ENCODE results near the gene RYR2. TPM values are rescaled to one million over a fixed set of nuclear protein-coding genes. Genes with fewer than 3 reads are reported as not detected.

Gene RYR2
- total RNA-seq, 1 experiment from 2014 or later = 2.8 TPM

- no TSS peak for BruUV-seq (replicated peaks)
- Histone ChIP-seq H3K9me3 (ENCODE audit: low read depth, low read length, poor library complexity, severe bottlenecking) (no peaks in the 10 kb centered on the region), H3K27ac (ENCODE audit: low read depth, low read length, poor library complexity, severe bottlenecking) (no peak overlapping the region), H3K36me3 (ENCODE audit: insufficient read depth, low read length, poor library complexity, severe bottlenecking) (no peaks in the 10 kb centered on the region), H3K4me1 (ENCODE audit: insufficient read depth, low read length, poor library complexity, severe bottlenecking) (no peaks in the 10 kb centered on the region), H3K27me3 (replicated peaks; ENCODE audit: insufficient read depth, low read depth, low read length, poor library complexity) (no peaks in the 10 kb centered on the region), H3K4me3 (ENCODE audit: low read depth, low read length, poor library complexity, severe bottlenecking) (no peak overlapping the region)
- no peak for DNase-seq (ENCODE audit: low spot score)
- CTCF ChIA-PET = no interaction called here
- POLR2A ChIA-PET (ENCODE audit: low non-redundant PET) = no interaction called here
- intact Hi-C loops (cut with micrococcal nuclease; ENCODE audit: unreplicated experiment) = no loop called here
- TF ChIP-seq, protein P1, sequence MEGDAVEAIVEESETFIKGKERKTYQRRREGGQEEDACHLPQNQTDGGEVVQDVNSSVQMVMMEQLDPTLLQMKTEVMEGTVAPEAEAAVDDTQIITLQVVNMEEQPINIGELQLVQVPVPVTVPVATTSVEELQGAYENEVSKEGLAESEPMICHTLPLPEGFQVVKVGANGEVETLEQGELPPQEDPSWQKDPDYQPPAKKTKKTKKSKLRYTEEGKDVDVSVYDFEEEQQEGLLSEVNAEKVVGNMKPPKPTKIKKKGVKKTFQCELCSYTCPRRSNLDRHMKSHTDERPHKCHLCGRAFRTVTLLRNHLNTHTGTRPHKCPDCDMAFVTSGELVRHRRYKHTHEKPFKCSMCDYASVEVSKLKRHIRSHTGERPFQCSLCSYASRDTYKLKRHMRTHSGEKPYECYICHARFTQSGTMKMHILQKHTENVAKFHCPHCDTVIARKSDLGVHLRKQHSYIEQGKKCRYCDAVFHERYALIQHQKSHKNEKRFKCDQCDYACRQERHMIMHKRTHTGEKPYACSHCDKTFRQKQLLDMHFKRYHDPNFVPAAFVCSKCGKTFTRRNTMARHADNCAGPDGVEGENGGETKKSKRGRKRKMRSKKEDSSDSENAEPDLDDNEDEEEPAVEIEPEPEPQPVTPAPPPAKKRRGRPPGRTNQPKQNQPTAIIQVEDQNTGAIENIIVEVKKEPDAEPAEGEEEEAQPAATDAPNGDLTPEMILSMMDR (conservative IDR thresholded peaks at IDR 0.05; ENCODE audit: low read depth, low read length) = no peak
- TF ChIP-seq EZH2 (IDR thresholded peaks at IDR 0.05; ENCODE audit: borderline replicate concordance, low read depth, low read length, poor library complexity, severe bottlenecking) = no peak
Measured at GRCh38 chr1:237103021-237103420, 61.0 kb downstream of the RYR2 start.

DNA sequence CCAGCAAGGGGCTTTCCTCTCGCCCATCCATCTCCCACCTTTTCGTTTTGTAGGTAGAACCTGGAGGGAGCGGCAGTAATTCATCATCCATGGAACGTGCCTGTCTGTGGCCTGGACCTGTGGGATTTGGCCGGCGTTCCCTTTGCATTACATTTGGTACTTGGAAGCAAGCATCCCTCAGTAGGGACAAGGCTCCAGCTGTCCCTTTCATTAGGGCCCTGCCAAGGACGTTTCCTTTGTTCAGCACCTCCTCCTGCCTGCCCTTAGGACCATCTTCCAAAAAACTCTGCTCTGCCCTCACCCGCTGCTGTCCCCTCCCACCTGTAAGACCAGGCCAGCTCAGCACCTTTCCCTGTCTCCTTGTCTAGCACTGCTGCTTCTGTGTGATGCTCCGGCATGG, 62.1 kb downstream of the RYR2 start:
- no TSS peak for BruUV-seq (replicated peaks)
- Histone ChIP-seq H3K27me3 (replicated peaks; ENCODE audit: insufficient read depth, low read depth, low read length, poor library complexity) (no peaks in the 10 kb centered on the region), H3K36me3 (ENCODE audit: insufficient read depth, low read length, poor library complexity, severe bottlenecking) (no peaks in the 10 kb centered on the region), H3K27ac (ENCODE audit: low read depth, low read length, poor library complexity, severe bottlenecking) (no peak overlapping the region), H3K4me1 (ENCODE audit: insufficient read depth, low read length, poor library complexity, severe bottlenecking) (no peaks in the 10 kb centered on the region), H3K9me3 (ENCODE audit: low read depth, low read length, poor library complexity, severe bottlenecking) (no peaks in the 10 kb centered on the region), H3K4me3 (ENCODE audit: low read depth, low read length, poor library complexity, severe bottlenecking) (no peak overlapping the region)
- TF ChIP-seq, protein P1 (conservative IDR thresholded peaks at IDR 0.05; ENCODE audit: low read depth, low read length) = no peak
- TF ChIP-seq EZH2 (IDR thresholded peaks at IDR 0.05; ENCODE audit: borderline replicate concordance, low read depth, low read length, poor library complexity, severe bottlenecking) = no peak
- DNase-seq (ENCODE audit: low spot score) = no peak
- ChIA-PET CTCF (no interaction called here), POLR2A (ENCODE audit: low non-redundant PET) (no interaction called here)
- intact Hi-C loops (cut with micrococcal nuclease; ENCODE audit: unreplicated experiment) = no loop called here

GRCh38 chr1:237105826-237106225, 63.8 kb downstream of the RYR2 start:
- TF ChIP-seq, protein P1 (conservative IDR thresholded peaks at IDR 0.05; ENCODE audit: low read depth, low read length) = no peak
- TF ChIP-seq EZH2 (IDR thresholded peaks at IDR 0.05; ENCODE audit: borderline replicate concordance, low read depth, low read length, poor library complexity, severe bottlenecking) = no peak
- Histone ChIP-seq H3K4me3 (ENCODE audit: low read depth, low read length, poor library complexity, severe bottlenecking) (no peak overlapping the region), H3K27ac (ENCODE audit: low read depth, low read length, poor library complexity, severe bottlenecking) (no peak overlapping the region), H3K4me1 (ENCODE audit: insufficient read depth, low read length, poor library complexity, severe bottlenecking) (no peaks in the 10 kb centered on the region), H3K27me3 (replicated peaks; ENCODE audit: insufficient read depth, low read depth, low read length, poor library complexity) (no peaks in the 10 kb centered on the region), H3K36me3 (ENCODE audit: insufficient read depth, low read length, poor library complexity, severe bottlenecking) (no peaks in the 10 kb centered on the region), H3K9me3 (ENCODE audit: low read depth, low read length, poor library complexity, severe bottlenecking) (no peaks in the 10 kb centered on the region)
- intact Hi-C loops (cut with micrococcal nuclease; ENCODE audit: unreplicated experiment) = no loop called here
- POLR2A ChIA-PET (ENCODE audit: low non-redundant PET) = no interaction called here
- CTCF ChIA-PET = no interaction called here
- BruUV-seq (replicated peaks) = no TSS peak
- no peak for DNase-seq (ENCODE audit: low spot score)

Measured in A673 (cell line).